ENCODE results near the gene C1orf232.

DNA sequence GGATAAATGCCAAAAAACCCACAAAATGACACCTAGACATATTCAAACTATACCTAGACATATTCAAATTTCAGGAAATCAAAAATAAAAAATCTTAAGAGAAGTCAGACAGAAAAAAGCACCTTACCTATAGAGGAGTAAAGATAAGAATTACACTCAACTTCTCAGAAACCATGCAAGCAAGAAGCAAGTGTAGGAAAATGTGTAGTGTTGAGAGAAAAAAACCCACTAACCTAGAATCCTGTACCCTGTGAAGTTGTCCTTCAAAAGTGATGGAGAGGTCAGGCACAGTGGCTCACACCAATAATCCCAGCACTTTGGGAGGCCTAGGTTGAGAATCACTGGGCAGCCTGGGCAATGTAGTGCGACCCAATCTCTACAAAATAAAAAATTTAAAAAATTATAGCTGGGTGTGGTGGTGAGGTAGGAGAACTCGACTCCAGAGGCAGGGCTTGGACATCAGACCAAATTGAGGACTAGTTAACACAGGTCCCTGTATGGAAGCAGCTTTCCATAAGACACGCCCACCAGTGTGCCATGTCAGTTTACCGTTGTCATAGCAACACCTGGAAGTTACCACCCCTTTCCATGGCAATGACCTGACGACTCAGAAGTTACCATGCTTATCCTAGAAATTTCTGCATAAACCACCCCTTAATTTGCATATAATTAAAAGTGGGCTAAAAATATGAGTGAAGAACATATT is 36.5 kb downstream of the C1orf232 start:
- TF ChIP-seq ZNF585B (tag by site-specific recombination; IDR thresholded peaks at IDR 0.05) (no peak), ZNF530 (tag by site-specific recombination; IDR thresholded peaks at IDR 0.05; ENCODE audit: low read depth) (no peak)

Data from HEK293 (cell line).